KMS-11 (cell line): ENCODE results near the gene TPM3.
"Not testable (repeated sequence)": the region's sequence is repeated elsewhere in the genome, so short reads cannot be mapped to it uniquely, and the experiment has no call there.

Experiments
- H2AFZ ChIP-seq: fragments of 200-600 bp; sonication (generic); 2 replicates; pipeline ENCODE4 v1.6.1; 2016; ENCODE audit warnings: antibody characterized with exemption, mixed run types, low read depth
- H3K27ac ChIP-seq: fragments of 200-600 bp; sonication (generic); 2 replicates; pipeline ENCODE4 v1.6.1; 2016; ENCODE audit warnings: mild to moderate bottlenecking, mixed run types
- H3K27me3 ChIP-seq: fragments of 200-600 bp; sonication (generic); 2 replicates; pipeline ENCODE4 v1.6.1; 2017; ENCODE audit warnings: mild to moderate bottlenecking, low read depth, mixed run types, moderate library complexity; ENCODE audit not compliant: insufficient read depth
- H3K36me3 ChIP-seq: fragments of 200-600 bp; sonication (generic); 2 replicates; pipeline ENCODE4 v1.6.1; 2017; ENCODE audit warnings: mild to moderate bottlenecking, mixed run types; ENCODE audit not compliant: insufficient read depth
- H3K4me1 ChIP-seq: fragments of 200-600 bp; sonication (generic); 2 replicates; pipeline ENCODE4 v1.6.1; 2016; ENCODE audit warnings: mild to moderate bottlenecking, low read depth, mixed run types; ENCODE audit not compliant: poor library complexity, severe bottlenecking
- H3K4me2 ChIP-seq: fragments of 200-600 bp; sonication (generic); 2 replicates; pipeline ENCODE4 v1.7.0; 2016; ENCODE audit warnings: mild to moderate bottlenecking, mixed run types
- H3K4me3 ChIP-seq: fragments of 200-600 bp; sonication (generic); IDR thresholded peaks from 2 replicates; pipeline ENCODE4 v1.6.1; 2017; ENCODE audit warnings: low read depth, low read length, mixed read lengths; ENCODE audit not compliant: insufficient read depth
- H3K79me2 ChIP-seq: fragments of 200-600 bp; sonication (generic); 2 replicates; pipeline ENCODE4 v1.6.1; 2016; ENCODE audit warnings: low read depth, mixed run types; ENCODE audit not compliant: insufficient read depth
- H3K9ac ChIP-seq: fragments of 200-600 bp; sonication (generic); 2 replicates; pipeline ENCODE4 v1.6.1; 2016; ENCODE audit warnings: mild to moderate bottlenecking, mixed run types
- H4K20me1 ChIP-seq: fragments of 200-600 bp; sonication (generic); 2 replicates; pipeline ENCODE4 v1.6.1; 2016; ENCODE audit warnings: mild to moderate bottlenecking, mixed run types; ENCODE audit not compliant: insufficient read depth
- CTCF ChIP-seq: fragments of 200-600 bp; sonication (generic); conservative IDR thresholded peaks from 2 replicates; pipeline ENCODE4 v1.6.1; 2017; ENCODE audit warnings: low read depth, mild to moderate bottlenecking, antibody characterized with exemption, low read length, moderate library complexity, mixed read lengths

Gene TPM3

GRCh38 chr1:154237435-154237834 is 45.5 kb upstream of the TPM3 start:
- H3K79me2 ChIP-seq = peaks cover 74% of the 10 kb centered on the region
- no peak for TF ChIP-seq CTCF
- no peaks in the 10 kb centered on the region for H3K27me3 ChIP-seq
- H3K27ac ChIP-seq = no peak overlapping the region
- peaks cover 13% of the 10 kb centered on the region; the same call in 1 of the 2 replicates for H4K20me1 ChIP-seq
- no peak overlapping the region for H3K4me2 ChIP-seq
- peaks cover 31% of the 10 kb centered on the region for H3K4me1 ChIP-seq
- H3K9ac ChIP-seq = no peak overlapping the region
- peaks cover 83% of the 10 kb centered on the region; the same call in 1 of the 2 replicates for H3K36me3 ChIP-seq
- no peak overlapping the region for H3K4me3 ChIP-seq
- H2AFZ ChIP-seq = no peak overlapping the region

DNA sequence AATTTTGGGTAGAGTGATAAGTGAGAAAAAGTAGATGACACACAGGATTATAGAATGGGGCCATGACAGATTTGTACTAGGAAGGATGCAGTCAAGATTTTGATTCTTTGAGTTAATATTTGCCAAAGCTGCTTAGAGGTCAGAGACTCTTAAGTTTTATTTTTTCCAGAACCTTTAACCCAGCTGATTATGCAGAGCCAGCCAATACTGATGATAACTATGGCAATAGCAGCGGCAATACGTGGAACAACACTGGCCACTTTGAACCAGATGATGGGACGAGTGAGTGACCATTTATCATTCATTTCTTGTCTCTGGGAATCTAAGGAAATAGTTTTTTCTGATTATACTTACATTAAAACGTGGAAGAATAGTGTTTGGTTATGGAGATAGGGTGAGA is 45.0 kb upstream of the TPM3 start:
- peaks cover 31% of the 10 kb centered on the region for H3K4me1 ChIP-seq
- peaks cover 75% of the 10 kb centered on the region for H3K79me2 ChIP-seq
- H3K4me3 ChIP-seq = no peak overlapping the region
- peaks cover 78% of the 10 kb centered on the region; the same call in 1 of the 2 replicates for H3K36me3 ChIP-seq
- H2AFZ ChIP-seq = no peak overlapping the region
- TF ChIP-seq CTCF = no peak
- 0 out of 2 replicates have a peak, but pooled peaks cover 12% of the 10 kb centered on the region for H4K20me1 ChIP-seq
- H3K27me3 ChIP-seq = no peaks in the 10 kb centered on the region
- H3K4me2 ChIP-seq = no peak overlapping the region
- no peak overlapping the region for H3K9ac ChIP-seq
- H3K27ac ChIP-seq = no peak overlapping the region

- peaks cover 72% of the 10 kb centered on the region; the same call in 1 of the 2 replicates for H3K79me2 ChIP-seq
- not testable (repeated sequence) for H3K27ac ChIP-seq, H3K4me2 ChIP-seq, H3K9ac ChIP-seq, H4K20me1 ChIP-seq, H3K27me3 ChIP-seq, H2AFZ ChIP-seq, H3K4me1 ChIP-seq, H3K4me3 ChIP-seq
- H3K36me3 ChIP-seq = peaks cover 82% of the 10 kb centered on the region; the same call in 1 of the 2 replicates
Observed at GRCh38 chr1:154233127-154233526, 41.2 kb upstream of the TPM3 start.

GRCh38 chr1:154231112-154231511 is 39.2 kb upstream of the TPM3 start:
- Histone ChIP-seq H3K79me2 (peaks cover 75% of the 10 kb centered on the region), H3K36me3 (peaks cover 76% of the 10 kb centered on the region; the same call in 1 of the 2 replicates)
- not testable (repeated sequence) for H3K4me3 ChIP-seq, H4K20me1 ChIP-seq, H3K4me1 ChIP-seq, H3K27me3 ChIP-seq, H3K27ac ChIP-seq, H3K9ac ChIP-seq, H3K4me2 ChIP-seq, H2AFZ ChIP-seq

GRCh38 chr1:154225370-154225769 is 33.5 kb upstream of the TPM3 start:
- H3K9ac ChIP-seq = no peak overlapping the region
- no peaks in the 10 kb centered on the region for H3K27me3 ChIP-seq
- no peak overlapping the region for H3K4me2 ChIP-seq
- H4K20me1 ChIP-seq = peaks cover 26% of the 10 kb centered on the region; the same call in 1 of the 2 replicates
- H3K4me3 ChIP-seq = no peak overlapping the region
- H3K4me1 ChIP-seq = peaks cover 32% of the 10 kb centered on the region
- no peak overlapping the region for H3K27ac ChIP-seq
- H3K79me2 ChIP-seq = peaks cover 87% of the 10 kb centered on the region
- no peak overlapping the region for H2AFZ ChIP-seq
- H3K36me3 ChIP-seq = peaks cover 50% of the 10 kb centered on the region; the same call in 1 of the 2 replicates
- no peak for TF ChIP-seq CTCF
